GM12891 (cell line): ENCODE results near the gene DYNLL1.

Experiments used
- DNase-seq: peaks from one replicate; pipeline ENCODE4 v3.0.0; 2011; ENCODE audit warnings: low spot score; ENCODE audit not compliant: insufficient read length
- FAIRE-seq: peaks from 2 replicates; lab custom pipeline; 2011; peaks lifted over from hg19 to GRCh38; lab: Jason Lieb, UNC
- PAX5 ChIP-seq: IDR thresholded peaks from 2 replicates; pipeline ENCODE4 v1.6.1; 2011; ENCODE audit warnings: low read length, moderate library complexity, mild to moderate bottlenecking; ENCODE audit not compliant: insufficient read depth, severe bottlenecking
- POLR2A ChIP-seq: IDR thresholded peaks from 2 replicates; pipeline ENCODE4 v1.6.1; 2011; ENCODE audit warnings: low read depth, low read length, control low read depth
- POLR2AphosphoS5 ChIP-seq: IDR thresholded peaks from 2 replicates; pipeline ENCODE4 v1.6.1; 2011; ENCODE audit warnings: low read depth, low read length, control low read depth
- POU2F2 ChIP-seq: IDR thresholded peaks from 2 replicates; pipeline ENCODE4 v1.6.1; 2011; ENCODE audit warnings: low read depth, mild to moderate bottlenecking, control low read depth, low read length, moderate library complexity
- SPI1 ChIP-seq: IDR thresholded peaks from 2 replicates; pipeline ENCODE4 v1.6.1; 2011; ENCODE audit warnings: low read depth, low read length, control low read depth
- TAF1 ChIP-seq: IDR thresholded peaks from 2 replicates; pipeline ENCODE4 v1.6.1; 2011; ENCODE audit warnings: low read depth, low read length, control low read depth

Gene DYNLL1

DNA sequence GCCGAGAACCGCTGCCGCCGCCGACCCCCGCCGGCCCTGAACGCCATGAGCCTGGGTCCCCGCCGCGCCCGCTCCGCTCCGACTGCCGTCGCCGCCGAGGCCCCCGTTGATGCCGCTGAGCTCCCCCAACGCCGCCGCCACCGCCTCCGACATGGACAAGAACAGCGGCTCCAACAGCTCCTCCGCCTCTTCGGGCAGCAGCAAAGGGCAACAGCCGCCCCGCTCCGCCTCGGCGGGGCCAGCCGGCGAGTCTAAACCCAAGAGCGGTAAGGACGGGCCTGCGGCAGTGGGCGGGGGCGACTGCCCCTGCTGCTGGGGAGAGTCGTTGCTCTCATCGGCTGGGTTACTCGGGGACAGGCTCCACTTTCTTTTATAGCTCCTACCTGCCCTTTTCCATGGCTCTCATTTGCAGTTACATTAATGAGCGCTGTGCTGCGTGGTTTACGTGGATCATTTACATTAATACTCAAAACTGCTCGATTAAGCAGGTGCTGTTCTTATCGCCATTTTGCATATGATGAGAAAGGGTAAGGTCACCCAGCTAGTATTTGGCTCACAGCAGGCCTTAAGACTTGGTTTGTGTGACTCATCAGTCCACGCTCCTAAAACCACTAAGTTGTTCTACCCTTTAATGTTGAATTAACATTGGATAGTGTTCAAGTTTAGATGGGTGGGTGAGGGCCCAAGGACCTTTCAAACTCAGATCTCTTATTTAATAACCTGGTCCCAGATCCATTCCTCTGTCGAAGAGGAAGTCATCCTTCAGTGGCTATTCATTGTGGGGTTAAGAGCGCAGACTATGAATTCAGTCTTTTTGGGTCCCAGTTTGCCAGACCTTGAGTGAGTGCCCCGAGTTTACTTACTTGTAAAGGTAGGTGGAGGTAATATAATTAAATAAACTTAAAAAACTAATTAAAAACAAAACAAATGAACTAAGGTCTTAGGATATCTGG, 39.1 kb downstream of the DYNLL1 start:
- peak; percentile 80 for FAIRE-seq

DNA sequence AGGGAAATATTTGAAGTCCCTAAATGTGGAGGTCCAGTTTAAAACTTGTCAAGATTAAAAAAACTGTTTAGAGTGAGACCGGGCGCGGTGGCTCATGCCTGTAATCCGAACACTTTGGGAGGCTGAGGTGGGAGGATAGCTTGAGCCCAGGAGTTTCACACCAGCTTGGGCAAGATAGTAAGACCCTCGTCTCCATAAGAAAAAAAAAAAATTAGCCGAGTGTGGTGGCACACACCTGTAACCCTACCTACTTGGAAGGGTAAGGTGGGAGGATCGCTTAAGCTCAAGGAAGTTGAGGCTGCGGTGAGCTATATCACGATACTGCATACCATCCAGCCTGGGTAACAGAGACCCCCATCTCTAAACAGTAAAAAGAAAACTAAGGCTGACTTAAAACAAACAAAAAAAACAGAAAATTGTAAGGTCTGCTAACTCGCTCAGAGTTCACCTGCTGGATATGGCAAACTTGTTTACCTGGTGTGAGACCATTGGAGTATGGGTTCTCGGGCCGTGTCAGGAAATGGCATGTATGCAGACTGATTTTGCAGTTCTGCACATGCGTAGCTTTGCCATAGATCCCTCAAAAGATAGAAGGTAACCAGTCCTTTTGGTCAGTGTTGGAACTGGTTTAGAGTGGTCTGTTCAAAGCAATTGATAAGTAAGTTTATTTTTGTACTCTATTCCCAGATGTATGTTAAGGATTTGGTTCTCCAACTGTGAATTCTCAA, 40.3 kb downstream of the DYNLL1 start:
- no peak for DNase-seq
- no peak for TF ChIP-seq SPI1
- no peak for TF ChIP-seq POU2F2
- no peak for TF ChIP-seq POLR2A
- TF ChIP-seq POLR2AphosphoS5 = no peak
- TF ChIP-seq TAF1 = no peak
- no peak for TF ChIP-seq PAX5
- FAIRE-seq = peak; percentile 76

More for the DNA sequence above, 39.1 kb downstream of the DYNLL1 start:
- DNase-seq = no peak
- TF ChIP-seq POU2F2 = no peak
- peak; percentile 43; the same call in 1 of the 2 replicates for TF ChIP-seq POLR2A
- peak; percentile 40 for TF ChIP-seq SPI1
- TF ChIP-seq PAX5 = no peak
- peak; percentile 9; the same call in 1 of the 2 replicates for TF ChIP-seq TAF1
- TF ChIP-seq POLR2AphosphoS5 = no peak

DNA sequence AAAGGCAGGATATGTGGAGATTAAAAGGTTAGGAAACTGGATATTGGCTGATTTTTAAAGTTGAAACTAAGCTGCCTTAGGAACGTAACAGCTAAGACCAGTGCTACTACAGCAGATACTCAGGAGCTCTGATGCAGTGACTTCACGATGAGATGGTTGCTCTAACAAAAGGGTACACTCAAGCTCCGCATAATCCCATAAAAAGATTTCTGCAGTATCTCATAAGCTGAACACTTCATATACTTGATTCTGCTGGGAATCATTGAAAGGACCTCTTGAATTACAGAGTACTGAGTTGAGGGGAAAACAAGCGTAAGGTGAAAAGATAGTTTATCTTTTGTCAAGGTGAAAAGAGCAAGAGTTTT, 41.9 kb downstream of the DYNLL1 start:
- FAIRE-seq (no peak), DNase-seq (no peak)
- TF ChIP-seq SPI1 (no peak), POU2F2 (no peak), TAF1 (no peak), POLR2AphosphoS5 (no peak), POLR2A (no peak), PAX5 (no peak)

DNA sequence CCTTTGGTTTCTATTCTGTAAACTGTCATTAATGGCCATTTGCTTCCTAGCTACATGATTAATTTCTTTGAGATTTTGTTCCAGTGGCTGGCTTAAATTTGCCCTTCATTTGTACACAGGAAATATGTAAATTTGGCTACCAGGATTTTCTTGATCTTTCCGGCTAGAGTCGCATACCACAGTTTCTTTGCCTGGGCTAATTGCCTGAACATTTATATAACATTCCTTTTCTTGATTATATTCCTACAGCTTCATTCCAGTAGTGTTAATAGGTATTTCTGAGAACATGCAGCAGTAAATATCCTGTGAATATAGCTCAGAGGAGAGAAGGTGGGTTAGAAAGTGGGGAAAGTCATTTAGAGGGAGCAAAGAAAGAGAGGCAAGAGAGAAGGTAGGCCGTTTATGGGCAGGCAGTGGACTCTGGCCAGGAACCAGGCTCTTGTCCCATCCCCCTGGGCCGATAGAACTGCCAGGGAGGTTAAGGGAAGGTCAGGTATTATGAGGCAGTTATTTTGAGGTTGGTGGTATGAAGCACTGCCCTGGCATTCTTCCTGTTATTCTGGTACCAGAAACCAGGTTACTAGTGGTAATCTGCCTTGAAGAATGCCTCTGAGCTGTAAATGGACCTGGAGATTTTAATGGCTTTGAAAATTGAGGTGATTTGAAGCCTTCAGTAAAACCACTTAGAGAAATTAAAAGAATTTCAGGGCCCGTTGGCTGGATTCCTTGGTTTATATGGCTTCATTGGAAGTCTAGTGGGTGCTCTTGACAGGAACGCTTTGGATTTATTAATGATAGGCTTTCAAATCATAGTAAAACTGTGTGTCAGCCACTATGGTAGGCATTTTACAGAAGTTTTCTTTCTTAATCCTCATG, 42.6 kb downstream of the DYNLL1 start:
- DNase-seq (no peak), FAIRE-seq (no peak)
- TF ChIP-seq PAX5 (no peak), TAF1 (no peak), POLR2A (no peak), SPI1 (no peak), POLR2AphosphoS5 (no peak), POU2F2 (no peak)

DNA sequence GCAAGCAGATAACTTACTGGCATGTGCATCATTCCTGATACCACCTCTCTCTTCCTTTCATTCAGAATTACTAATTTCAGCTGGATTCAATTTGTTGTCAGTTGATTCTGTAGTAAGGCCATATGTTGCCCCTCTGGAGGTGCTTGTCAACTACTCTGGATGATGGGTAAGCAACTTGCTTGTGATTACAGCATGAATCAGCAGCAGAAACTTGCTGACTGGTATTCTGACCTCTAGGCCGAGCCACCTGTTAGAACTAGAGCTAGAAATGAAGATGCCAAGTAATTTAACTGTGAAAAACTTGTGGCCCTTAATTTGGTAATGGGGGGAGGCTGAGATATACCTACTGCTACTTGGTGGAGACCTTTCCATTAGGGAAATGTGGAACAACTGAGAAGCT, 43.4 kb downstream of the DYNLL1 start:
- FAIRE-seq (no peak), DNase-seq (no peak)
- TF ChIP-seq TAF1 (no peak), POLR2AphosphoS5 (no peak), SPI1 (no peak), POLR2A (no peak), PAX5 (no peak), POU2F2 (no peak)

DNA sequence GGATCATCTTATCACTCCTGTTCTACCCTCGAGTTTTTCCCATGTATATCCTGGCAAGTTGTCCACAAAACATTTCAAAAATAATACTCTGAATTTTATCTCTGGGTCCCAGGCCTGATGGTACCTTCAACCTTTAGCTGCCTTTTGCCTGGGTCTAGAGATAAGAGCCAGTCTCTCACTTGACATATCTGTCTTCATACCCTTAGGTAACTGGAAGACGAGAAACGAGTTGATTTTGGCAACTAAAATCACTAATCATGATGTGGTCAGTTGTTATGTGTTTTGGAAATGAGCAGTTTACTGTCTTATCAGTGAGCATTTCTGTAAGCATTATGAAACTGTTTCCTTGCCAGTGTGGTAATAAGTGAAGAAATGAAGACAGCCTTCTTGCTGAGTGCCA, 44.5 kb downstream of the DYNLL1 start:
- DNase-seq (no peak), FAIRE-seq (no peak)
- TF ChIP-seq POU2F2 = no peak
- TF ChIP-seq SPI1 = no peak
- no peak for TF ChIP-seq POLR2AphosphoS5
- no peak for TF ChIP-seq POLR2A
- TF ChIP-seq TAF1 = no peak
- TF ChIP-seq PAX5 = no peak

DNA sequence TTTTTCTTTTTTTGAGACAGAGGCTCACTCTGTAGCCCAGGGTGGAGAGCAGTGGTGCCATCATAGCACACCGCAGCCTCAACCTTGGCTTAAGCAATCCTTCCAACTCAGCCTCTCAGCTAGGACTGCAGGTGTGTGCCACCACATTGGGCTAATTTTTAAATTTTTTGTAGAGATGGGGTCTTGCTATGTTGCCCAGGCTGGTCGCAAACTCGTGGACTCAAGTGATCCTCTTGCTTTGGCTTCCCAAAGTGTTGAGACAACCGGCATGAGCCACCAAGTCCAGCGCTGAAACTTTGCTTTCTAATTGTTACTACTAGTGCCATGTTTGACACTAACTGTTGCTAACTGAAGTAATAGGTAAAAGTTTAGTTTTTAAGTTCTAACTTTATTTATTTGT, 46.3 kb downstream of the DYNLL1 start:
- TF ChIP-seq POLR2A (no peak), POU2F2 (no peak), PAX5 (no peak), SPI1 (no peak), POLR2AphosphoS5 (no peak), TAF1 (no peak)
- no peak for DNase-seq
- no peak for FAIRE-seq

DNA sequence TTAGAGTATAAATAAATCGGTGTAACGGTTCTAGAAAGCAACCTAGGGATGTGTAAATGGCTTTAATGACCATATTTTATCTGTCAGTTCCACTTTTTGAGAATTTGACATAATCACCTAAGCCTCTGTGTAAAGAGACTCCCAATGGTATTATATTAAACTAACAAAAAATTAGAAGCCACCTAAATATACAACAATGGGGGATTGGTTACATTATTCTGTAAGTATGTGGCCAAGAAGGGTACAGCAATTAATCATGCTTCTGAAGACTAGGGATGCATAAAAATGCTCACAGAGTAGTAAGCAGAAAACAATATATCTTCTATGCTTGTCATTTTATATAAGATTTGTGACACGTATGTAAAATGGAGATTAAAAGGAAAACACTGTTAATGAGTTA, 48.8 kb downstream of the DYNLL1 start:
- TF ChIP-seq PAX5 (no peak), TAF1 (no peak), POU2F2 (no peak), SPI1 (no peak), POLR2AphosphoS5 (no peak), POLR2A (no peak)
- DNase-seq (no peak), FAIRE-seq (no peak)
